ENCODE results near the gene MNS1.
A peak's percentile ranks its signal among the peaks of the same experiment; 100 is the strongest.
"Not testable (repeated sequence)": the region's sequence is repeated elsewhere in the genome, so short reads cannot be mapped to it uniquely, and the experiment has no call there.

MNS1 gene, protein sequence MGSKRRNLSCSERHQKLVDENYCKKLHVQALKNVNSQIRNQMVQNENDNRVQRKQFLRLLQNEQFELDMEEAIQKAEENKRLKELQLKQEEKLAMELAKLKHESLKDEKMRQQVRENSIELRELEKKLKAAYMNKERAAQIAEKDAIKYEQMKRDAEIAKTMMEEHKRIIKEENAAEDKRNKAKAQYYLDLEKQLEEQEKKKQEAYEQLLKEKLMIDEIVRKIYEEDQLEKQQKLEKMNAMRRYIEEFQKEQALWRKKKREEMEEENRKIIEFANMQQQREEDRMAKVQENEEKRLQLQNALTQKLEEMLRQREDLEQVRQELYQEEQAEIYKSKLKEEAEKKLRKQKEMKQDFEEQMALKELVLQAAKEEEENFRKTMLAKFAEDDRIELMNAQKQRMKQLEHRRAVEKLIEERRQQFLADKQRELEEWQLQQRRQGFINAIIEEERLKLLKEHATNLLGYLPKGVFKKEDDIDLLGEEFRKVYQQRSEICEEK

DNA sequence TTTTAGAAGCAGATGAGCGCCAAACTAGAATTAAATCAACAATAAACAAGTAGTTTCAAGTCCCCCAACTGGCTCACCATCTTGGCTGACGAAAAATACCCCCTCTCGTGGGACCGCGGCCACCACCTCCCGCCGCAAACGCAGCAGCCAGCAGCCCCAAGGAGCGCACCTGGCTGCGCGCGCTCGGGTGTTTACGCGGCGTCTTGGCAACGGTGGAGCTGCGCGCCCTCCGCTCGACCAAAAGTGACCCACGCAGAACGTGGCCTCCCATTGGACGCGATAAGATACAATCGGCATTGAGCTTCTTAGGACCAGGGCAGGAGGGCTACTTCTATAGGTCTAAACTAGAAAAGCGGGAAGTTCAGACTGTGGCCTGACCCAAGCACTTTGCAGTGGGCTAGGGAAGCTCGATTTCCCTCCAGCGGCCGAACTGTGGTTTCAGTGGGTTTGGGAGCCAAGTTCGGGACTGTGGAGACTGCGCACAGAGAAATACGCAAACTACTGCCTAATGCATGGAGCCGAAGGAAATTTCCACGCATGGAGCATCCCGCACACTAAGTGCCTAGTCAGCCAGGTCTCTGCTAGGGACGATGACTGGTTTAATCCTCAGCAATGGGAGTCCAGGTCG, at the start of gene MNS1:
Gene MNS1, minus strand, starts transcription at position 245 of the 628 bp plus-strand sequence. Its CDS starts 165 bp downstream, at position 80.
- peak within 1 kb of the TSS; percentile 54 to 77 for H3K4me3 ChIP-seq (ENCODE audit: low read length in 2 of 2)
- H3K9ac ChIP-seq (ENCODE audit: low read length in 2 of 2): peak within 1 kb of the TSS; percentile 39 to 48
- peaks cover 0 to 2% of the 10 kb centered on the region in 2 donors for H3K27me3 ChIP-seq (ENCODE audit: control insufficient read depth in 1 of 2, insufficient read depth in 2 of 2, low read length in 2 of 2)
- H3K27ac ChIP-seq (ENCODE audit: low read length): no peak within 1 kb of the TSS
- no peaks in the 10 kb centered on the region for H3K9me3 ChIP-seq (ENCODE audit: control insufficient read depth in 2 of 2, low read length in 2 of 2)
- H3K4me1 ChIP-seq (ENCODE audit: control insufficient read depth, insufficient read depth, low read length): no peaks in the 10 kb centered on the region
- H3K36me3 ChIP-seq (ENCODE audit: control insufficient read depth in 2 of 2, insufficient read depth in 2 of 2, low read length in 2 of 2): no peaks in the 10 kb centered on the region

DNA sequence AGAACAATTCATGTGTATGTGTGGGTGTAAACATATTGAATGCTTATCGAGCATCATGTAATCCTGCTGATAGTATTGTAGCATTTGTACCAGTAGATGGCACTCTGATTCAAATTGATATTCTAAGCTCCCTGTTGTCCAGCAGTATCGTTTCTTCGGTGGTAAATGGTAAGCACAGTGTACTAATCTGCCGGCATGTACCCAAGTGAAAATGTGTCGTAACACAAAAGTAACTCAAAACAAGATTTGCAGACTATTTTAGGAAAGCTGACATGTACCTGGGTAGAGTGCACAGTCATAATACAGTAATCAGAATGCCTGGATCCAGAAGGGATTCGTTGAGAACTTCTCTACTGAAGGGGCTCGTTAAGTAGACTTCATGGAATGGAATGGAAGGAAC, 31.7 kb upstream of the MNS1 start:
- no peaks in the 10 kb centered on the region for H3K27me3 ChIP-seq (ENCODE audit: control insufficient read depth in 1 of 2, insufficient read depth in 2 of 2, low read length in 2 of 2)
- H3K4me1 ChIP-seq (ENCODE audit: control insufficient read depth, insufficient read depth, low read length): no peaks in the 10 kb centered on the region
- H3K9ac ChIP-seq (ENCODE audit: low read length in 2 of 2): no peak overlapping the region
- H3K9me3 ChIP-seq (ENCODE audit: control insufficient read depth in 2 of 2, low read length in 2 of 2): no peaks in the 10 kb centered on the region
- H3K4me3 ChIP-seq (ENCODE audit: low read length in 2 of 2): peak overlapping the region in 1 of 2 donors; percentile 57
- H3K27ac ChIP-seq (ENCODE audit: low read length): no peak overlapping the region
- no peaks in the 10 kb centered on the region for H3K36me3 ChIP-seq (ENCODE audit: control insufficient read depth in 2 of 2, insufficient read depth in 2 of 2, low read length in 2 of 2)

GRCh38 chr15:56495533-56495932, 30.6 kb upstream of the MNS1 start:
- Histone ChIP-seq H3K27ac (ENCODE audit: low read length) (no peak overlapping the region), H3K27me3 (ENCODE audit: control insufficient read depth in 1 of 2, insufficient read depth in 2 of 2, low read length in 2 of 2) (no peaks in the 10 kb centered on the region), H3K9ac (ENCODE audit: low read length in 2 of 2) (no peak overlapping the region), H3K4me3 (ENCODE audit: low read length in 2 of 2) (no peak overlapping the region), H3K4me1 (ENCODE audit: control insufficient read depth, insufficient read depth, low read length) (no peaks in the 10 kb centered on the region), H3K36me3 (ENCODE audit: control insufficient read depth in 2 of 2, insufficient read depth in 2 of 2, low read length in 2 of 2) (no peaks in the 10 kb centered on the region), H3K9me3 (ENCODE audit: control insufficient read depth in 2 of 2, low read length in 2 of 2) (no peaks in the 10 kb centered on the region)

DNA sequence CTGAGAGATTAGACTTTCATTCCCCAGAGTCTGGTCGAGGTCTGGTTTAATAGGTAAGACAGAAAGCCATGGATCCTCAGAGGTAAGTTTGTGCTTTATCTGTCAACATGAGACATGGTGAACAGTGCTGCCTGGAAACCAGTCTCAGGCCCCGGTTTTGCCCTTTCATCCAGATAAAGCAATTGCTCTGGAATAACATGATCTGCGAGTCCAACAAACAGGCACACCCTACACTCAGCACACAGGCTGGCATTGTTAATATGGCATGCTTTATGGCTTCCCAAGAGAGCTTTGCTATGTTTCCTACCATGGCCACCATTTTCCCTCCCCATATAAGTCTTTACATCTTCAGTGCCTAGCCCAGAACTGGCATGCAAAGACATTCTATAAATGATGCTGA, 30.1 kb upstream of the MNS1 start:
- H3K27ac ChIP-seq (ENCODE audit: low read length): no peak overlapping the region
- no peak overlapping the region for H3K4me3 ChIP-seq (ENCODE audit: low read length in 2 of 2)
- H3K9me3 ChIP-seq (ENCODE audit: control insufficient read depth in 2 of 2, low read length in 2 of 2): no peaks in the 10 kb centered on the region
- H3K4me1 ChIP-seq (ENCODE audit: control insufficient read depth, insufficient read depth, low read length): no peaks in the 10 kb centered on the region
- H3K9ac ChIP-seq (ENCODE audit: low read length in 2 of 2): no peak overlapping the region
- no peaks in the 10 kb centered on the region for H3K27me3 ChIP-seq (ENCODE audit: control insufficient read depth in 1 of 2, insufficient read depth in 2 of 2, low read length in 2 of 2)
- H3K36me3 ChIP-seq (ENCODE audit: control insufficient read depth in 2 of 2, insufficient read depth in 2 of 2, low read length in 2 of 2): no peaks in the 10 kb centered on the region

- Histone ChIP-seq H3K4me3 (ENCODE audit: low read length in 2 of 2) (no peak overlapping the region), H3K9me3 (ENCODE audit: control insufficient read depth in 2 of 2, low read length in 2 of 2) (no peaks in the 10 kb centered on the region), H3K9ac (ENCODE audit: low read length in 2 of 2) (no peak overlapping the region), H3K27me3 (ENCODE audit: control insufficient read depth in 1 of 2, insufficient read depth in 2 of 2, low read length in 2 of 2) (no peaks in the 10 kb centered on the region), H3K4me1 (ENCODE audit: control insufficient read depth, insufficient read depth, low read length) (no peaks in the 10 kb centered on the region), H3K36me3 (ENCODE audit: control insufficient read depth in 2 of 2, insufficient read depth in 2 of 2, low read length in 2 of 2) (no peaks in the 10 kb centered on the region), H3K27ac (ENCODE audit: low read length) (no peak overlapping the region)
These were observed 28.0 kb upstream of the MNS1 start for GRCh38 chr15:56492791-56493555.

GRCh38 chr15:56492236-56492635, 27.3 kb upstream of the MNS1 start:
- Histone ChIP-seq H3K4me3 (ENCODE audit: low read length in 2 of 2) (no peak overlapping the region), H3K9ac (ENCODE audit: low read length in 2 of 2) (no peak overlapping the region), H3K27ac (ENCODE audit: low read length) (no peak overlapping the region), H3K36me3 (ENCODE audit: control insufficient read depth in 2 of 2, insufficient read depth in 2 of 2, low read length in 2 of 2) (no peaks in the 10 kb centered on the region), H3K4me1 (ENCODE audit: control insufficient read depth, insufficient read depth, low read length) (no peaks in the 10 kb centered on the region), H3K27me3 (ENCODE audit: control insufficient read depth in 1 of 2, insufficient read depth in 2 of 2, low read length in 2 of 2) (no peaks in the 10 kb centered on the region), H3K9me3 (ENCODE audit: control insufficient read depth in 2 of 2, low read length in 2 of 2) (no peaks in the 10 kb centered on the region)

GRCh38 chr15:56491110-56491722, 26.3 kb upstream of the MNS1 start:
- H3K27ac ChIP-seq (ENCODE audit: low read length): no peak overlapping the region
- no peaks in the 10 kb centered on the region for H3K36me3 ChIP-seq (ENCODE audit: control insufficient read depth in 2 of 2, insufficient read depth in 2 of 2, low read length in 2 of 2)
- no peaks in the 10 kb centered on the region for H3K9me3 ChIP-seq (ENCODE audit: control insufficient read depth in 2 of 2, low read length in 2 of 2)
- no peak overlapping the region for H3K4me3 ChIP-seq (ENCODE audit: low read length in 2 of 2)
- H3K27me3 ChIP-seq (ENCODE audit: control insufficient read depth in 1 of 2, insufficient read depth in 2 of 2, low read length in 2 of 2): no peaks in the 10 kb centered on the region
- H3K4me1 ChIP-seq (ENCODE audit: control insufficient read depth, insufficient read depth, low read length): no peaks in the 10 kb centered on the region
- H3K9ac ChIP-seq (ENCODE audit: low read length in 2 of 2): no peak overlapping the region

- Histone ChIP-seq H3K27ac (ENCODE audit: low read length) (no peak overlapping the region), H3K9me3 (ENCODE audit: control insufficient read depth in 2 of 2, low read length in 2 of 2) (no peaks in the 10 kb centered on the region), H3K4me3 (ENCODE audit: low read length in 2 of 2) (no peak overlapping the region), H3K27me3 (ENCODE audit: control insufficient read depth in 1 of 2, insufficient read depth in 2 of 2, low read length in 2 of 2) (no peaks in the 10 kb centered on the region), H3K4me1 (ENCODE audit: control insufficient read depth, insufficient read depth, low read length) (no peaks in the 10 kb centered on the region), H3K9ac (ENCODE audit: low read length in 2 of 2) (no peak overlapping the region), H3K36me3 (ENCODE audit: control insufficient read depth in 2 of 2, insufficient read depth in 2 of 2, low read length in 2 of 2) (no peaks in the 10 kb centered on the region)
These were observed 25.5 kb upstream of the MNS1 start for GRCh38 chr15:56490461-56490860.

- not testable (repeated sequence) for H3K36me3 ChIP-seq (ENCODE audit: control insufficient read depth in 2 of 2, insufficient read depth in 2 of 2, low read length in 2 of 2); H3K27me3 ChIP-seq (ENCODE audit: control insufficient read depth in 1 of 2, insufficient read depth in 2 of 2, low read length in 2 of 2); H3K4me3 ChIP-seq (ENCODE audit: low read length in 2 of 2); H3K27ac ChIP-seq (ENCODE audit: low read length); H3K4me1 ChIP-seq (ENCODE audit: control insufficient read depth, insufficient read depth, low read length); H3K9me3 ChIP-seq (ENCODE audit: control insufficient read depth in 2 of 2, low read length in 2 of 2); H3K9ac ChIP-seq (ENCODE audit: low read length in 2 of 2)
These were observed 21.3 kb upstream of the MNS1 start for GRCh38 chr15:56486206-56486605.

DNA sequence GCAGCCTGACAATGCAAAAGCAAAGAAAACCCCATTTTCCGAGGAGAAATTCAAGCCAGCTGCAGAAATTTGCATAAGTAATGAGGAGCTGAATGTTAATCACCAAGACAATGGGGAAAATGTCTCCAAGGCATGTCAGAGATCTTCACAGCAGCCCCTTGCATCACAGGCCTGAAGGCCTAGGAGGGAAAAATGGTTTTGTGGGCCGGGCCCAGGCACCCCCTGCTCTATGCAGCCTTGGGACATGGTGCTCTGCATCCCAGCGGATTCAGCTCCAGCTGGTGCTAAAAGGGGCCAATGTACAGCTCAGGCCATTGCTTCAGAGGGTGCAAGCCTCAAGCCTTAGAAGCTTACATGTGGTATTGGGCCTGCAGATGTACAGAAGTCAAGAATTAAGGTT, 20.5 kb upstream of the MNS1 start:
- not testable (repeated sequence) for H3K27ac ChIP-seq (ENCODE audit: low read length); H3K9ac ChIP-seq (ENCODE audit: low read length in 2 of 2); H3K36me3 ChIP-seq (ENCODE audit: control insufficient read depth in 2 of 2, insufficient read depth in 2 of 2, low read length in 2 of 2); H3K9me3 ChIP-seq (ENCODE audit: control insufficient read depth in 2 of 2, low read length in 2 of 2); H3K4me1 ChIP-seq (ENCODE audit: control insufficient read depth, insufficient read depth, low read length); H3K27me3 ChIP-seq (ENCODE audit: control insufficient read depth in 1 of 2, insufficient read depth in 2 of 2, low read length in 2 of 2); H3K4me3 ChIP-seq (ENCODE audit: low read length in 2 of 2)
